Kidney (tissue), 14 donors: ENCODE data around the gene DPM3. TPM values are rescaled to one million over a fixed set of nuclear protein-coding genes. Genes with fewer than 3 reads are reported as not detected.
A peak's percentile ranks its signal among the peaks of the same experiment; 100 is the strongest.

Experiments used
- DNase-seq, 5 donors: peaks; one replicate each; pipeline ENCODE4 v3.0.0-alpha.2; 2013 to 2020
- FAIRE-seq: peaks from 2 replicates; lab custom pipeline; 2012; peaks lifted over from hg19 to GRCh38; lab: Jason Lieb, UNC
- H3K27ac ChIP-seq, 2 donors: one replicate each; pipeline ENCODE4 v1.7.0; 2013; ENCODE audit warnings: low read depth in 2 of 2, low read length in 2 of 2, inconsistent platforms in 1 of 2
- H3K27me3 ChIP-seq: one replicate; pipeline ENCODE4 v1.7.1; 2013; ENCODE audit warnings: low read length, inconsistent platforms; ENCODE audit not compliant: control insufficient read depth, insufficient read depth
- H3K36me3 ChIP-seq, 3 donors: one replicate each; pipeline versions ENCODE4 v1.7.0 to v1.7.1; 2013; ENCODE audit warnings: low read length in 3 of 3, control low read depth in 1 of 3, inconsistent platforms in 1 of 3; ENCODE audit not compliant: insufficient read depth in 3 of 3, control insufficient read depth in 2 of 3
- H3K4me1 ChIP-seq, 3 donors: one replicate each; pipeline versions ENCODE4 v1.7.0 to v1.7.1; 2013; ENCODE audit warnings: low read length in 3 of 3, inconsistent platforms in 1 of 3, low read depth in 1 of 3; ENCODE audit not compliant: control insufficient read depth in 2 of 3, insufficient read depth in 2 of 3
- H3K4me3 ChIP-seq, 3 donors: one replicate each; pipeline versions ENCODE4 v1.7.0 to v1.8.1; 2013; ENCODE audit warnings: low read length in 3 of 3, control low read depth in 1 of 3, inconsistent platforms in 1 of 3
- H3K9ac ChIP-seq, 3 donors: one replicate each; pipeline versions ENCODE4 v1.7.0 to v1.7.1; 2013; ENCODE audit warnings: low read length in 3 of 3, control low read depth in 1 of 3, inconsistent platforms in 1 of 3
- H3K9me3 ChIP-seq, 3 donors: one replicate each; pipeline versions ENCODE4 v1.7.0 to v1.7.1; 2013; ENCODE audit warnings: low read length in 3 of 3, control low read depth in 1 of 3, inconsistent platforms in 1 of 3; ENCODE audit not compliant: control insufficient read depth in 2 of 3, insufficient read depth in 1 of 3
- CTCF ChIP-seq: IDR thresholded peaks from 3 replicates; pipeline ENCODE4 v1.5.1; 2012; ENCODE audit warnings: mild to moderate bottlenecking, moderate library complexity, borderline replicate concordance; ENCODE audit not compliant: insufficient read depth; ENCODE audit errors: extremely low read depth
- intact Hi-C: fragments of 100-400 bp; cut with DNase I; formaldehyde crosslinking; loops from one replicate; pipeline ENCODE4 v1.11.1; 2022
- polyA plus RNA-seq: library from polyadenylated mRNA; stranded (reverse); fragments of 350-450 nt; fragmentation: Illumina TruSeq; extraction: RNeasy Lipid Tissue Mini Kit (QIAGEN cat#74804); gene quantifications from one replicate; pipeline ENCODE4 v1.2.3, GENCODE V29; 2014; ENCODE audit warnings: low read depth, low replicate concordance; ENCODE audit not compliant: insufficient read depth
- total RNA-seq: library from RNA; stranded (reverse); fragmentation: NEBNext Ultra II Directional; extraction: Animal tissue kit (Norgen Biotek cat#: 25700); gene quantifications from one replicate; pipeline ENCODE4 v1.2.1, GENCODE V29; 2021
- donor health status: control.
- donor health status: control.
- donor health status: control.
- donor health status: control.
- donor health status: control.
- donor health status: DM: yes; HTN: yes; CAD: no.
- donor health status: Normal renal cell carcinoma (clear cell type).

The DPM3 gene
- total and polyA plus RNA-seq, 2 donors from 2014 or later, result 84.4 to 237 TPM

GRCh38 chr1:155131856-155132255 lies 8.5 kb downstream of the DPM3 start:
- Histone ChIP-seq H3K4me3 (peak overlapping the region in 2 of 3 donors; percentile 96 to 99), H3K27ac (peak overlapping the region in 1 of 2 donors; percentile 90), H3K4me1 (peaks cover 0 to 37% (median 22%) of the 10 kb centered on the region in 3 donors), H3K36me3 (peaks cover 3 to 31% (median 23%) of the 10 kb centered on the region in 3 donors), H3K9ac (peak overlapping the region in 1 of 3 donors; percentile 20), H3K9me3 (no peaks in the 10 kb centered on the region), H3K27me3 (no peaks in the 10 kb centered on the region)
- DNase-seq (peak in 1 of 5 donors; percentile 21), FAIRE-seq (no peak)
- TF ChIP-seq CTCF, result no peak
- intact Hi-C loops, result no loop called here

GRCh38 chr1:155131285-155131684 lies 9.0 kb downstream of the DPM3 start:
- H3K27me3 ChIP-seq, result no peaks in the 10 kb centered on the region
- intact Hi-C loops, result no loop called here
- no peak for DNase-seq
- peaks cover 3 to 31% (median 23%) of the 10 kb centered on the region in 3 donors for H3K36me3 ChIP-seq
- H3K4me1 ChIP-seq, result peaks cover 0 to 39% (median 22%) of the 10 kb centered on the region in 3 donors
- peak overlapping the region; percentile 45 to 90 for H3K27ac ChIP-seq
- H3K9me3 ChIP-seq, result no peaks in the 10 kb centered on the region
- FAIRE-seq, result no peak
- peak overlapping the region in 2 of 3 donors; percentile 12 to 83 for H3K9ac ChIP-seq
- no peak for TF ChIP-seq CTCF
- peak overlapping the region in 2 of 3 donors; percentile 96 to 99 for H3K4me3 ChIP-seq

- FAIRE-seq (no peak), DNase-seq (peak in 4 of 5 donors; percentile 61 to 84 (median 72))
- no peak for TF ChIP-seq CTCF
- Histone ChIP-seq H3K27me3 (no peaks in the 10 kb centered on the region), H3K4me3 (peak overlapping the region; percentile 1 to 99 (median 96)), H3K4me1 (peaks cover 0 to 41% (median 22%) of the 10 kb centered on the region in 3 donors), H3K27ac (peak overlapping the region; percentile 90 to 97), H3K36me3 (peaks cover 3 to 31% (median 23%) of the 10 kb centered on the region in 3 donors), H3K9ac (peak overlapping the region in 2 of 3 donors; percentile 45 to 83), H3K9me3 (no peaks in the 10 kb centered on the region)
- intact Hi-C loops, result no loop called here
These were observed 9.9 kb downstream of the DPM3 start for GRCh38 chr1:155130272-155131006.
